ENCODE data around the gene ERFE.

GRCh38 chr2:238150686-238151085 is 8.1 kb upstream of the ERFE start:
- TF ChIP-seq REST (IDR thresholded peaks at IDR 0.05; ENCODE audit: insufficient read depth in 1 of 2, low read depth in 2 of 2, low read length in 1 of 2) (no peak), CTCF (IDR thresholded peaks at IDR 0.05) (no peak), SIN3A (IDR thresholded peaks at IDR 0.05; ENCODE audit: borderline replicate concordance, insufficient read depth, low read depth, low read length) (no peak), TCF7L2 (IDR thresholded peaks at IDR 0.05; ENCODE audit: low read depth, low read length) (no peak), POLR2AphosphoS5 (IDR thresholded peaks at IDR 0.05; ENCODE audit: low read depth, low read length) (no peak)
